Measurements from ENCODE around the gene GATAD2A.
A peak's percentile ranks its signal among the peaks of the same experiment; 100 is the strongest.
"Not testable (repeated sequence)": the region's sequence is repeated elsewhere in the genome, so short reads cannot be mapped to it uniquely, and the experiment has no call there.

The GATAD2A gene

GRCh38 chr19:19468424-19469050 is 63.1 kb downstream of the GATAD2A start:
- no peak for DNase-seq

- no peak for DNase-seq
Observed at GRCh38 chr19:19470579-19470978, 65.1 kb downstream of the GATAD2A start.

DNA sequence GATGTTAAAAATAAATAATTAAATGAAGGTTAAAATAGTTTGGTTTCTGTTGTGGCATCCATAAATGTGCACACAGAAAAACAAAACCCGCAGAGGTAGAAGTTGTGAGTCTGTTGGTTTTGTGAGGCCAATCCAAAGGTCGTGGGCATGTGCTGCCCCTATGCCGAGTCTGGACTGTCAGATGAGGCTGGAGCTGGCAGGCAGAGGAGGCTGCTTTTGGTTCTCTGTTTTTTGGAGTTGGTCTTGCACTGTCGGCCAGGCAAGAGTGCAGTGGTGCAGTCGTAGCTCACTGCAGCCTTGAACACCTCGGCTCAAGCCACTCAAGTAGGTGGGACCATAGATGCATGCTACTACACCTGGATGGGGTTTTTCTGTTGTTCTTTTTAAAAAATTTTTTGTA is 66.2 kb downstream of the GATAD2A start:
- DNase-seq: no peak

DNA sequence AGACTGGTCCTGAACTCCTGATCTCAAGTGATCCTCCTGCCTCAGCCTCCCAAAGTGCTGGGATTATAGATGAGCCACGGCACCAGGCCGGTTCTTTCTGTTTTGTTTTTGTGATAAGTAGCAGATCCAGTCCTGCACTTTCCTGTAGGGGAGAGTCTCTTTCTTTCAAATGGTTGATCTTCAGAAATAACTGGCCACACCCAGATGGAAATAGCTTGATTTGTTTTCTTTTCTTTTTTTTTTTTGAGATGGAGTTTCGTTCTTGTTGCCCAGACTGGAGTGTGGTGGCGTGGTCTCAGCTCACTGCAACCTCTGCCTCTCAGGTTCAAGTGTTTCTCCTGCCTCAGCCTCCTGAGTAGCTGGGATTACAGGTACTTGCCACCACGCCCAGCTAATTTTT is 66.6 kb downstream of the GATAD2A start:
- not testable (repeated sequence) for DNase-seq

DNA sequence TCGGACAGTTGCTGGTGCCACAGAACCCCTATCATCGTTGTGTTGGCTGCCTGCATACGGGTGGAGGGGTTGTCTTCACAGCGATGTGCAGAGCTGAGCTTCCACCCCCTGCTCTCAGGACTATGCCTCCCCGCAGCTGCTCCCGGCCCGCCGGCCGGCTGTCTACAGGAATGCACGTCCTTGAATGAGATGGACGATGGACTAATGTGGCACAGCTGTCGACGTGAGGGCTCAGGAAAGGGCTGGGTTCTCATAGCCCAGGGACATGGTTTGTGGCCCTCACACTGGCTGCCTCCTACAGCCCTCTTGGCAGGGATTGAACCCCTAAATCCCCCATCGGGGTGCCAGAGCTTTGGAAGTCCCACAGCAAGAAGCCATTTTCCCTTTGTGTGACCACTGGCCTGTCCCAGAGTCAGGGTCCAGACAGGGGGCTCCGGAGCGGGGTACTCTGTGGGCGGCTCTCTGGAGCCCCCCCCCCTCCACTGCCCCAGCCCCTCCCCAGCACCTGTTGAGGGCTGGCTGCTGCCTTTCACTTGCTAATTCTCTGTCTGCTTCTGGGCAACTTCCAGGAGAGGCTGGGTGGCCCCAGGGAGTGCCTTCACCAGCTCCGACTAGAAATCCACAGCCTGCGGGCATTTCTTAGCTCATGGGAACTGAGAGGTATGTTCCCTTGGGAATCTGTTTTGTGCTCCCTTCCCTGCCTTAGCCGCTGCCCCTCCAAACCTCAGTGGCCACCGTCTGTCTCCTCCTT is 69.7 kb downstream of the GATAD2A start:
- DNase-seq: no peak

DNA sequence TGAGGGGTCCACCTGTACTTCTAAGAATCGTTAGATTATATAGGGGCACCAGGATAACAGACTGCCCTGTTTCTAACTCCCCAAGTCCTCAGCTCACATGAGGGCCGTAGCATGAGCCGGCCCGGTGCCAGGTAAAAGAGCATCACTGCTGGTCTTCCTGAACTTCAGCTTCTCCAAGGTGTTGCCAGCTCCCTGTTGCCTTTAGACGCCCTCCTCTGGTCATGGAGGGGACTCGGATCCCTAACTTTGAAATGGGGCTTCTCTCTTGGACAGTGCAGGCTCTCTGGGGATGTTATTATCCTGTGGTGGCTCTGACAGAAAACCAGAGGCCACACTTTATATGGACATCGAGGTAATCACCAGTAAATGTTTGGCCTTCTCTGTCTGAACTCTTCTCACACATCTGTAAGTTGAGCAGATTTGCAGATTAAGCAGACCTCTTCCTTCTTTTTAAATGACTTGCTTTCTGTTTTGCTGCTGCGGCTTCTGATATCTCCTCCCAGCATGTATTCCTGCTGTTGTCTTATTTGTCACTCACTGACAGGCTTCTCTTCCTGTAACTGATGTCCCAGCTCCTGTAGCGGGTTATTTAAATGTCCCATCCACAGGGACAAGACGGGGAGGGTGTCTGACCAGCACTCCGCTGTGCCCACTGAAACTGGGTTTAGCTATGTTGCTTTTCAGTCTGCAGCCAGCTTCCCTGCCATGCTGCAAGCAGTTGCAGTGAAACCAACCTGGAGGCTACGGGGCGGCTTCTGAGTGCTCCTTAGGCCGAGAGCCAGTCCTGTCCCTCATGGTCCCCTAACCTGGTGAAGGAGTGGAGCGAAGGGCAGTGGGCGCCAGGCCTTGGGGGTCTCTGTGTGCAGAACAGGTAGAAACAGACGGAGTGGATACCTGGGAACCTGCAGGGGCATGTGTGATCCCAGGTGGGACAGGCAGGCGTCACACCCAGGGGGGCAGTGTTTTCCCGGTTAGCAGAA is 70.7 kb downstream of the GATAD2A start:
- no peak for DNase-seq

DNA sequence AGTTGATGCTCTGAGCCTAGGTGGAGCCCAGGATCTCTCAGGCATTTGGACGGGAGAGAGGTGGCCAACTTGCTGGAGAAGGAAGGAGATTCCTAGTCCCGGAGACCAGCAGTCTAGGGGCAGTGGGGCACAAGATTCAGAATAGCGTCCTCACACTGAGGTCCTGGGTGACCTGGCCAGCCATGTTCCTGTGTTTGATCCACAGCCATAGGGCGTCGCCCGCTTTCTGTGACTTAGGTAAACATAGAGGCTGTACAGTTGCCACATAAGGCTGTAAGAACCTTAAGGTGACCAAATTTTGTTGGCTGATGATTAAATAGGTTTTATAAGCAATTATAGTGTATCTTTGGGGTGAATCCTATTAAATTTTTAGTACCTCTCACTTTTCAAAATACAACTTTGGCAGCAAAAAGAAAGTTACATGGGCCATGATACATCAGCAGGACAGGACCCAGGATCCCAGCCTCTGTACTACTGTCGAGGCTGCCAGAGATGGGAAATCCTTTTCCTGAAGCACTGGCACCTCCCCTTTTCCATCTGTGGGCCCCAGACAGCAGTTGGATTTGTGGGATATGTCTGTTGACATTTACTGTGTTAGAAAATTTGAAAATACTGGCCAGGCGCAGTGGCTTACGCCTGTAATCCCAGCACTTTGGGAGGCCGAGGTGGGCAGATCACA is 72.4 kb downstream of the GATAD2A start:
- DNase-seq: no peak

- no peak for DNase-seq
Observed at GRCh38 chr19:19480688-19481087, 75.2 kb downstream of the GATAD2A start.

DNA sequence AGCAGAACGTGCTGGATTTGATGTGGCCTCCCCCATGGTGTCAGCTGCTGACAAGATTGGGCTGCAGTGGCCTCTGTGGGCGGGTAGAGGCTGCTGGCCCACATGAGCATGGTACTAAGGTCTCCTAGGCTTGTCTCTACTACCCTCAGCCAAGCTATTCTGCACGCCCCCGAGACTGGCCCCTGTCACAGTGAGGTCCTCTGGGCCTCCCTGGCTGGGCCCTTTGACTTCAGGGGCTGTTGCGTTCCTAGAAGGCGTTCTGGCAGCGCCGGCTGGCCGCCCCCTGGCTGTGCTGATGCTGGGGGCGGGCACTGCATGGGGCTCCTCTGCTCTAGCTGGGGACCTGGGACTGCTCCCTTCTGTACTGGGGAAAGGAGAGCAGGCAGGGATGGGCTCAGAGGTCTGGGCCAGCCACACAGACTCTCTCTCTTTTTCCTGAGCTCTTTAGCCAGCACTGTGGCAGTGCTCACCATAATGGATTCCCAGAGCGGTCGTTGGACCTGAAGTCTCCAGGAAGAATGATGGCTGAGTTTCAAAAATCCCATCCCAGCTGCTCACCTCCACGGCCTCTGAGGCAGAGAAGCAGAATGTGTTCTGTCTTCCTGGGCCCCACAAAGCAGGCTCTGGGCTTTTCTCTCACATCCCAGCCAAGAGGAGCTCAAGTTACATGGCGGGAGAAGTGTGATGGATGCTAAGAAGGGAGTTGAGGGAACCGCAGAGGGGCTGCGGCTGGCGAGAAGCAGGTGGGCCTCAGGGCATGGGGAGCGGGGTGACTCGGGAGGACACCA is 77.5 kb downstream of the GATAD2A start:
- no peak for DNase-seq

DNA sequence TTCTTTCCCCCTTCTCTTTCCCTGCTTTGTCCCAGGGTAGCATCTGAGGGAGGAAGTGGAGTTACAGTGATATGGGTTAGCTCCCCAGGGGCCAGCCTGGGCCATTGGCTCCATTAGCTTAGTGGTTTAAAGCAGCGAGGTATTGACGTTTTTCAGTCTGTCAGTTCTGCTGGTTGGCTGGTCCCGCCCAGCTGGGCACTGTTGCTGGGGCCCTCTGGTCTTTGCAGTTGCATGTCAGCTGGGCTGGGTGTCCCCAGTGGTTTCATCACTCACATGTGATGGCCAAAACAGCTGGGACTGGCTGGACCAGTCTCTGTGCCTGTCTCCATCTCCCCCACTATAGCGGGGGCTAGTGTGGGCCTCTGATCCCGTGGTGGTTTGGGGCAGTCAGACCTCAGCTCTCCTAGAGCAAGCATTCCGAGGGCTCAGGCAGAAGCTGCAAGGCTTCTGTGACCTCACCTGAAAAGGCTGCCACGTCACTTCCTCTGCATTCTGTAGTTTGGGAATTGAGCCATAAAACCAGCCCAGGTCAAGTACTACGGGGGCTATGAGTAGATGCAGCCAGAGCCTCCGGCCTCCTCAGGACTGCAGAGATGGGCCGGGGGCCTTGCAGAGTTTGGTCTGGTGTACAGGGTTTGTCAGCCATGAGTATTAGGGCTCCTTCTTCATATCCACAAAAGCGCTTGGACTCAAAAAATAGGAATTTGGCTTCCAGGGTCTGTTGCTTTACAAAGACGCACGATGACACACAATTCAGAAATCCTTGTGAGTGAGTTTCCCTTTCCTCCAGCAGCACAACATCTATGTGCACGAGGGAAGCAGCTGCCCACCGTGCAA is 79.9 kb downstream of the GATAD2A start:
- no peak for DNase-seq

DNA sequence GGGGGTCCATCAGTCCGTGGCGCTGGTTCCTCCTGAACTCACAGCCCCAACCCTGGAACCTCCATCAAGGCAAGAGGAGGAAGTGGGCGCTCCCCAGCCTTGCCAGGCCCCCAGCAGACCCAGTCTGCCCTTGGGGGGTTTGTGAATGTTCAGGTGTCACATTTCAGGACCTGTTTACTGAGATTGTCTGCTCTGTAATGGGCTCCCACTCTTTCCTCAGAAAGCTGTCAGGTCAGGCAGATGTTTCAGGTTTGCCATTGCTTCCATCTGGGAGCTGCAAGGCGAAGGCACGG is 80.5 kb downstream of the GATAD2A start:
- no peak for DNase-seq

- no peak for DNase-seq
Observed at GRCh38 chr19:19486343-19487076, 81.0 kb downstream of the GATAD2A start.

- DNase-seq: no peak
Observed at GRCh38 chr19:19487077-19487949, 81.8 kb downstream of the GATAD2A start.

DNA sequence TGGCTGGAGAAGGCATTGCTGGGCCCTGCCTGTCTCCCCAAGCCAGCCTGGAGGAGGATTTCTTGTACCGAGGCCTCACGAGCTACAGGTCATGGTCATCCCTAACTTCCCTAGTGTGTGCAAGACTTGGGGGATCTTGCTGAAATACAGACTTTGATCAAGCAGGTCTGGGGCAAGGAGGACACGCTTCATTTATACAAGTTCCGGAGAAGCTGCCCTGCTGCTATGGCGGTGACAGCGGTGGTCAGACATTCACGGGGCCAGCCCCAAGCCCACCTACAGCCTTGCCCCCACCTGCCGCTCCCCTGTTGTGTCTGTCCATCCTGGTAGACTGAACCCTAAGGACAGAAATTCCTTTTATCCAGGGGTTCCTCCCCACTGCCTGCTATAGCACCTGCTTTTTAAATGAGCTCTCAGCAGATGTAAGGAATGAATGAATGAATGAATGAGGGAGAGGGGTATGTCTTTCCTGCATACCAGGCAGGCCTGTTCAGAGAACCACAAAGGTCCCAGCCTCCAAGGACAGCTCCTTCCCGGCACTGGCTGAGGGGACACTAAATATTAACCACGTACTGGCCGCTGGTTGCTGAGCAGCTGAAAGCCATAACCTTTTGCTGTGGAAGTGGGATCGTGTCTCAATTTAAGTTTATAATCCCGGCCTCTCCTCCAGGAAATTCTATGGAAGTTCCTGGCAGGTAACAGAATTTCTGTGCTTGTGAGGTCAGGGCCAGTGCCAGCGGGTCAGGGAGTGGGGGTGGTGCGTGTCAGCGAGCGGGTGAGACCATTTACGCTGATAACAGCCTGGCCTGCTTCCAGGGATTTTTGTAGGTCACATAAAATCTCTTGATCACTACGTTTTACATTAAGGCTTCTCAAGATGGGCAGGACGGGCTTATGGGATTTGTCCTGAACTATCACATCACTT is 82.7 kb downstream of the GATAD2A start:
- DNase-seq: no peak

GRCh38 chr19:19488875-19489690 is 83.6 kb downstream of the GATAD2A start:
- DNase-seq: peak; percentile 85

DNA sequence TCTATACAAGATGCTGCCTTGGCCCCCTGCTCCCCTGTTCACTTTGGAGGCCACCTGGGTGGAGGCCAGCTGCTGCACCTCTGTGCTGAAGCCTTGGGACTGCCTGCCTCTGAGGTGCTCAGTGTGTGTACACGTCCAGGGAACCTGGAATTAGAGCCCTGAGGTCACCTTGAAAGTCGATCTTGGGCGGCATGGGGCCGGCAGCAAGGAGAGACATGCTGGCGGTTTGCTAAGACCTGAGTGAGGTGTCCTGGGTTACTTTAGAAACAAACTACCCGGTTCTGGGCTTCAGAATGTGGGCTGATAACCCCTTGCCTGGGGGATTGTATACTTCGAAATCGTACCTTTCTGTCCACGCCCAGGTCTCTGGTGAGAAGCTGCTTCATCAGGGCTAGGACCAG is 84.3 kb downstream of the GATAD2A start:
- DNase-seq: no peak

GRCh38 chr19:19490214-19490968 is 84.9 kb downstream of the GATAD2A start:
- peak; percentile 83 for DNase-seq

All from activated CD4-positive, alpha-beta T cell treated with anti-CD3 and anti-CD28 coated beads, Interleukin-2, amount 50 U/mL, for 1 hour (primary cell).